ENCODE data around the gene JUN. TPM values are rescaled to one million over a fixed set of nuclear protein-coding genes. Genes with fewer than 3 reads are reported as not detected.

JUN gene
- polyA plus RNA-seq, 1 donor from 2014 or later = 124 TPM

GRCh38 chr1:58779801-58780382 is 4.0 kb downstream of the JUN start:
- no peaks in the 10 kb centered on the region for H3K36me3 ChIP-seq (ENCODE audit: insufficient read depth, low read length)
- TF ChIP-seq RAD21 (conservative IDR thresholded peaks at IDR 0.05) = no peak
- no peak for TF ChIP-seq CTCF (IDR thresholded peaks at IDR 0.05; ENCODE audit: poor library complexity, severe bottlenecking)
- no peak for TF ChIP-seq TAF1 (IDR thresholded peaks at IDR 0.05; ENCODE audit: low read depth)
- TF ChIP-seq EZH2 (IDR thresholded peaks at IDR 0.05; ENCODE audit: borderline replicate concordance, insufficient read depth, low read length, poor library complexity, severe bottlenecking) = no peak
- no peak for TF ChIP-seq POLR2AphosphoS5 (IDR thresholded peaks at IDR 0.05)
- TF ChIP-seq EP300 (conservative IDR thresholded peaks at IDR 0.05; ENCODE audit: poor library complexity, severe bottlenecking) = no peak
- no peak for TF ChIP-seq REST (IDR thresholded peaks at IDR 0.05; ENCODE audit: borderline replicate concordance)
- TF ChIP-seq MXI1 (conservative IDR thresholded peaks at IDR 0.05; ENCODE audit: poor library complexity, severe bottlenecking) = no peak
- peak overlapping the region; percentile 93 for H3K4me3 ChIP-seq (ENCODE audit: low read length)
- peak overlapping the region; percentile 99 for H3K9ac ChIP-seq (ENCODE audit: low read length)
- no peak overlapping the region for H3K27ac ChIP-seq (ENCODE audit: low read length)
- H3K9me3 ChIP-seq (ENCODE audit: low read length) = no peaks in the 10 kb centered on the region
- no peak overlapping the region for H2AFZ ChIP-seq (ENCODE audit: low read depth, low read length)
- peaks cover 22% of the 10 kb centered on the region for H3K79me2 ChIP-seq (replicated peaks; ENCODE audit: insufficient read depth, low read length)
- H3K27me3 ChIP-seq (ENCODE audit: insufficient read depth, low read depth, low read length) = no peaks in the 10 kb centered on the region
- H4K20me1 ChIP-seq (ENCODE audit: insufficient read depth) = peaks cover 26% of the 10 kb centered on the region
- H3K9me2 ChIP-seq (ENCODE audit: insufficient read depth, low read length) = no peaks in the 10 kb centered on the region
- H3K4me2 ChIP-seq (ENCODE audit: low read length) = peak overlapping the region; percentile 85
- H3F3A ChIP-seq (ENCODE audit: insufficient read depth, low read length, poor library complexity, severe bottlenecking) = no peaks in the 10 kb centered on the region

- H3F3A ChIP-seq (ENCODE audit: insufficient read depth, low read length, poor library complexity, severe bottlenecking) = no peaks in the 10 kb centered on the region
- H3K27ac ChIP-seq (ENCODE audit: low read length) = no peak overlapping the region
- peak overlapping the region; percentile 93 for H3K4me3 ChIP-seq (ENCODE audit: low read length)
- peaks cover 26% of the 10 kb centered on the region for H4K20me1 ChIP-seq (ENCODE audit: insufficient read depth)
- H3K4me2 ChIP-seq (ENCODE audit: low read length) = no peak overlapping the region
- peak overlapping the region; percentile 99 for H3K9ac ChIP-seq (ENCODE audit: low read length)
- no peaks in the 10 kb centered on the region for H3K36me3 ChIP-seq (ENCODE audit: insufficient read depth, low read length)
- H2AFZ ChIP-seq (ENCODE audit: low read depth, low read length) = no peak overlapping the region
- H3K9me3 ChIP-seq (ENCODE audit: low read length) = no peaks in the 10 kb centered on the region
- no peaks in the 10 kb centered on the region for H3K27me3 ChIP-seq (ENCODE audit: insufficient read depth, low read depth, low read length)
- H3K9me2 ChIP-seq (ENCODE audit: insufficient read depth, low read length) = no peaks in the 10 kb centered on the region
- TF ChIP-seq EP300 (conservative IDR thresholded peaks at IDR 0.05; ENCODE audit: poor library complexity, severe bottlenecking) (no peak), TAF1 (IDR thresholded peaks at IDR 0.05; ENCODE audit: low read depth) (no peak), REST (IDR thresholded peaks at IDR 0.05; ENCODE audit: borderline replicate concordance) (no peak)
- H3K79me2 ChIP-seq (replicated peaks; ENCODE audit: insufficient read depth, low read length) = peaks cover 22% of the 10 kb centered on the region
These were observed 4.6 kb downstream of the JUN start for GRCh38 chr1:58779059-58779754.

All from neural cell (in vitro differentiated cells).